Renal cortex interstitium (tissue), 11 donors: ENCODE data around the gene RD3L. TPM values are rescaled to one million over a fixed set of nuclear protein-coding genes. Genes with fewer than 3 reads are reported as not detected.

Source experiments
- DNase-seq, 11 donors: peaks; one replicate each; pipeline ENCODE4 v3.0.0-alpha.2; 2013; ENCODE audit warnings: low read depth in 9 of 11, low spot score in 4 of 11; ENCODE audit errors: extremely low read depth in 1 of 11
- polyA plus RNA-seq, 3 donors: library from polyadenylated mRNA; unstranded; fragments of 120-200 nt; gene quantifications; one replicate each; pipeline ENCODE4 v1.2.1, GENCODE V29; 2013; ENCODE audit not compliant: insufficient read length in 3 of 3

RD3L gene
- polyA plus RNA-seq, 3 donors: not detected

GRCh38 chr14:103899316-103899715 lies 43.0 kb downstream of the RD3L start:
- DNase-seq: no peak

GRCh38 chr14:103898711-103899110 lies 43.6 kb downstream of the RD3L start:
- no peak for DNase-seq

GRCh38 chr14:103898204-103898603 lies 44.1 kb downstream of the RD3L start:
- DNase-seq: no peak

- DNase-seq: peak in 2 of 11 donors; percentile 31 to 66
Observed at GRCh38 chr14:103897075-103897947, 45.0 kb downstream of the RD3L start.

- no peak for DNase-seq
Observed at GRCh38 chr14:103896578-103896977, 45.8 kb downstream of the RD3L start.

GRCh38 chr14:103894723-103895059 lies 47.6 kb downstream of the RD3L start:
- no peak for DNase-seq

GRCh38 chr14:103894034-103894722 lies 48.2 kb downstream of the RD3L start:
- DNase-seq: no peak

- no peak for DNase-seq
Observed at GRCh38 chr14:103892247-103892646, 50.1 kb downstream of the RD3L start.

GRCh38 chr14:103891667-103892215 lies 50.6 kb downstream of the RD3L start:
- DNase-seq: no peak

GRCh38 chr14:103890821-103891666 lies 51.3 kb downstream of the RD3L start:
- no peak for DNase-seq

Other genes with a start within 250 kb of the RD3L start
- 10 to 100 TPM; 13.1 to 19.2 (median 15.5) TPM for gene XRCC3, start 227.1 kb downstream of the RD3L start, polyA plus RNA-seq
- 10 to 100 TPM; 50.5 to 57.5 (median 55.3) TPM for gene ZFYVE21, start 226.7 kb downstream of the RD3L start, polyA plus RNA-seq
- 10 to 100 TPM; 29.8 to 47.6 (median 31.2) TPM for gene PPP1R13B, start 95.0 kb downstream of the RD3L start, polyA plus RNA-seq
- gene TDRD9, start 14.1 kb downstream of the RD3L start, polyA plus RNA-seq: 1 to 10 TPM; 1.9 to 7.3 (median 3.8) TPM
- 10 to 100 TPM; 10.1 to 17.3 (median 13.1) TPM for gene ASPG, start 143.2 kb upstream of the RD3L start, polyA plus RNA-seq
- 10 to 100 TPM in 2 of 3 donors, 1 to 10 TPM in 1; 6.2 to 14.3 (median 12.8) TPM for gene KIF26A, start 196.1 kb upstream of the RD3L start, polyA plus RNA-seq